GM12891 (cell line): ENCODE results near the gene PDCD1.

Experiments
- POLR2A ChIP-seq: IDR thresholded peaks from 2 replicates; pipeline ENCODE4 v1.6.1; 2011; ENCODE audit warnings: low read depth, low read length, control low read depth
- TAF1 ChIP-seq: IDR thresholded peaks from 2 replicates; pipeline ENCODE4 v1.6.1; 2011; ENCODE audit warnings: low read depth, low read length, control low read depth

DNA sequence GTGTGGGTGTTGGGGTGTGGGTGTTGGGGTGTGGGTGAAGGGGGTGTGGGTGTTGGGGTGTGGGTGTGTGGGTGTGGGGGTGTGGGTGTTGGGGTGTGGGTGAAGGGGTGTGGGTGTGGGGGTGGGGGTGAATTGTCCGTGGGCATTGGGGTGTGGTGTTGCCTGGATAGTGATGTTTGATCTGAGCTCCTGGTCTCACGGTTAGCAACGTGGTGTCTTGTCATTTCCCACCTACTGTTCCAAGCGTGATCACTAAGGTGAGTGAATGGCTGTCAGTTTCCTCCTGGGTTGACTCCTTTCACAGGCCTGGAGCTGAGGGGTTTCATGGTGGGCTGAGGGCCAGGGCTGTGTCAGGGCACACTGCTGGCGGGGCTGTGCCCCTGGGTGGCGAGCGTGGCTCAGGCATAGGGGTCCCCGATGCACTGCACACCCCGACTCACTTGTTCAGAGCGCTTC, 38.1 kb upstream of the PDCD1 start:
- TF ChIP-seq POLR2A (no peak), TAF1 (no peak)
